M059J (cell line): ENCODE measurements around the gene ADAM22. TPM values are rescaled to one million over a fixed set of nuclear protein-coding genes. Genes with fewer than 3 reads are reported as not detected.

Experiments used
- DNase-seq: peaks from one replicate; pipeline ENCODE4 v3.0.0-alpha.2; 2012; ENCODE audit warnings: low read depth
- total RNA-seq: library from RNA; depleted of rRNA; stranded (reverse); fragments of >200 nt; shearing (Covaris generic); gene quantifications from 2 replicates; pipeline ENCODE4 v1.2.3, GENCODE V29; 2014; rRNA removed

Gene ADAM22
- total RNA-seq, 1 experiment from 2014 or later: 1.4 TPM

GRCh38 chr7:88216276-88216675 is 282.2 kb downstream of the ADAM22 start:
- DNase-seq: no peak

- peak; percentile 32 for DNase-seq
Observed at GRCh38 chr7:88217675-88218428, 283.8 kb downstream of the ADAM22 start.

- no peak for DNase-seq
Observed at GRCh38 chr7:88218429-88218745, 284.3 kb downstream of the ADAM22 start.

GRCh38 chr7:88218836-88219605 is 285.0 kb downstream of the ADAM22 start:
- peak; percentile 61 for DNase-seq

- DNase-seq: peak; percentile 81
Observed at GRCh38 chr7:88219781-88220747, 286.0 kb downstream of the ADAM22 start, which contains the start of gene SRI. Gene SRI (minus strand): TSS chr7:88220038. CDS start chr7:88220026, 12 bp downstream.

- no peak for DNase-seq
Observed at GRCh38 chr7:88223265-88223664, 289.2 kb downstream of the ADAM22 start.

- DNase-seq: peak; percentile 71
Observed at GRCh38 chr7:88224601-88225275, 290.7 kb downstream of the ADAM22 start.

GRCh38 chr7:88226201-88226600 is 292.1 kb downstream of the ADAM22 start:
- DNase-seq: no peak

- peak; percentile 92 for DNase-seq
Observed at GRCh38 chr7:88226886-88227516, 292.9 kb downstream of the ADAM22 start.

- DNase-seq: no peak
Observed at GRCh38 chr7:88229302-88229995, 295.4 kb downstream of the ADAM22 start.

- DNase-seq: no peak
Observed at GRCh38 chr7:88230646-88231045, 296.6 kb downstream of the ADAM22 start.

GRCh38 chr7:88233828-88234227 is 299.8 kb downstream of the ADAM22 start:
- DNase-seq: peak; percentile 26

- no peak for DNase-seq
Observed at GRCh38 chr7:88239852-88240251, 305.8 kb downstream of the ADAM22 start.

- peak; percentile 59 for DNase-seq
Observed at GRCh38 chr7:88243345-88243909, 309.4 kb downstream of the ADAM22 start.

- no peak for DNase-seq
Observed at GRCh38 chr7:88244258-88244657, 310.2 kb downstream of the ADAM22 start.

Other genes with a start within 250 kb of the ADAM22 start
- 39.9 and 46.9 TPM in 2 replicates for gene SLC25A40, start 57.9 kb upstream of the ADAM22 start, total RNA-seq
- gene DBF4, start 57.8 kb upstream of the ADAM22 start, total RNA-seq: 62.1 and 69.3 TPM in 2 replicates